SK-N-MC (cell line): ENCODE measurements around the gene PREPL.

Experiments used
- EZH2 ChIP-seq: fragments of 200-600 bp; sonication (generic); IDR thresholded peaks from one replicate; pipeline ENCODE4 v1.6.1; 2017; ENCODE audit warnings: antibody characterized with exemption
- FOXP2 ChIP-seq: optimal IDR thresholded peaks from 2 replicates; pipeline ENCODE3; 2011; ENCODE audit warnings: mild to moderate bottlenecking, moderate library complexity; ENCODE audit not compliant: insufficient read depth; ENCODE audit errors: extremely low read length, control extremely low read depth
- POLR2AphosphoS5 ChIP-seq: IDR thresholded peaks from 2 replicates; pipeline ENCODE4 v1.6.1; 2012; ENCODE audit warnings: mild to moderate bottlenecking, low read depth, low read length, borderline replicate concordance

GRCh38 chr2:44335806-44336538 lies 25.3 kb downstream of the PREPL start:
- no peak for TF ChIP-seq EZH2
- TF ChIP-seq POLR2AphosphoS5, result no peak
- no peak for TF ChIP-seq FOXP2
